Liver (tissue), 9 donors: Measurements from ENCODE around the gene ZNF32. TPM values are rescaled to one million over a fixed set of nuclear protein-coding genes. Genes with fewer than 3 reads are reported as not detected.

Experiments used
- DNase-seq: peaks from one replicate; pipeline ENCODE4 v3.0.0-alpha.2; 2017; ENCODE audit warnings: low spot score
- H3K27ac ChIP-seq, 2 donors: one replicate each; pipeline ENCODE4 v1.7.0; 2013; ENCODE audit warnings: inconsistent platforms in 2 of 2, low read length in 2 of 2, control low read depth in 1 of 2, low read depth in 1 of 2, mild to moderate bottlenecking in 1 of 2
- H3K27me3 ChIP-seq, 4 donors: one replicate each; pipeline versions ENCODE4 v1.6.1 to v1.7.0; 2013; ENCODE audit warnings: low read length in 3 of 4, inconsistent platforms in 1 of 4, mild to moderate bottlenecking in 1 of 4, moderate library complexity in 1 of 4; ENCODE audit not compliant: control insufficient read depth in 4 of 4, insufficient read depth in 4 of 4
- H3K36me3 ChIP-seq, 4 donors: one replicate each; pipeline versions ENCODE4 v1.6.1 to v1.7.0; 2013; ENCODE audit warnings: low read length in 3 of 4, mild to moderate bottlenecking in 3 of 4, low read depth in 1 of 4, moderate library complexity in 1 of 4; ENCODE audit not compliant: control insufficient read depth in 4 of 4, insufficient read depth in 3 of 4
- H3K4me1 ChIP-seq, 4 donors: one replicate each; pipeline versions ENCODE4 v1.6.1 to v1.7.0; 2013; ENCODE audit warnings: low read length in 3 of 4, mild to moderate bottlenecking in 3 of 4, moderate library complexity in 1 of 4; ENCODE audit not compliant: control insufficient read depth in 4 of 4, insufficient read depth in 4 of 4
- H3K4me3 ChIP-seq, 3 donors: one replicate each; pipeline versions ENCODE4 v1.6.1 to v1.7.0; 2013; ENCODE audit warnings: low read length in 3 of 3, control low read depth in 1 of 3, low read depth in 1 of 3, mild to moderate bottlenecking in 1 of 3
- H3K9ac ChIP-seq, 2 donors: one replicate each; pipeline ENCODE4 v1.7.0; 2013; ENCODE audit warnings: low read length in 2 of 2, mild to moderate bottlenecking in 2 of 2, moderate library complexity in 2 of 2, control low read depth in 1 of 2, low read depth in 1 of 2
- H3K9me3 ChIP-seq, 4 donors: one replicate each; pipeline versions ENCODE4 v1.6.1 to v1.7.0; 2013; ENCODE audit warnings: low read length in 3 of 4; ENCODE audit not compliant: control insufficient read depth in 4 of 4
- ATF3 ChIP-seq: IDR thresholded peaks from 2 replicates; pipeline ENCODE4 v1.6.1; 2016; ENCODE audit warnings: antibody characterized with exemption
- CTCF ChIP-seq: fragments of 150-350 bp; IDR thresholded peaks from 2 replicates; pipeline ENCODE4 v1.5.1; 2017; ENCODE audit warnings: improper control_type of control experiment, low read depth, low read length; ENCODE audit not compliant: missing input control
- EGR1 ChIP-seq, 2 donors: IDR thresholded peaks; 2 replicates each; pipeline ENCODE4 v1.6.1; 2016 to 2018; ENCODE audit warnings: antibody characterized with exemption in 2 of 2, low read depth in 2 of 2
- FOXA1 ChIP-seq: IDR thresholded peaks from 2 replicates; pipeline ENCODE4 v1.6.1; 2016; ENCODE audit warnings: antibody characterized with exemption
- FOXA2 ChIP-seq: IDR thresholded peaks from 2 replicates; pipeline ENCODE4 v1.6.1; 2016; ENCODE audit warnings: antibody characterized with exemption
- GABPA ChIP-seq, 2 donors: IDR thresholded peaks in 1 of 2; conservative IDR thresholded peaks in 1 of 2; 2 replicates each; pipeline ENCODE4 v1.6.1; 2016; ENCODE audit warnings: antibody characterized with exemption in 2 of 2, mild to moderate bottlenecking in 1 of 2, moderate library complexity in 1 of 2
- HNF4A ChIP-seq, 2 donors: conservative IDR thresholded peaks; 2 replicates each; pipeline ENCODE4 v1.6.1; 2016; ENCODE audit warnings: antibody characterized with exemption in 2 of 2, mild to moderate bottlenecking in 2 of 2
- HNF4G ChIP-seq: IDR thresholded peaks from 2 replicates; pipeline ENCODE4 v1.6.1; 2016; ENCODE audit warnings: antibody characterized with exemption
- JUND ChIP-seq, 2 donors: IDR thresholded peaks; 2 replicates each; pipeline ENCODE4 v1.6.1; 2016; ENCODE audit warnings: antibody characterized with exemption in 2 of 2
- MAX ChIP-seq: IDR thresholded peaks from 2 replicates; pipeline ENCODE4 v1.6.1; 2016; ENCODE audit warnings: antibody characterized with exemption
- NR2F2 ChIP-seq: IDR thresholded peaks from 2 replicates; pipeline ENCODE4 v1.6.1; 2016; ENCODE audit warnings: antibody characterized with exemption
- RAD21 ChIP-seq, 2 donors: IDR thresholded peaks; 2 replicates each; pipeline ENCODE4 v1.6.1; 2016; ENCODE audit warnings: antibody characterized with exemption in 2 of 2, mild to moderate bottlenecking in 2 of 2
- REST ChIP-seq: IDR thresholded peaks from 2 replicates; pipeline ENCODE4 v1.6.1; 2016; ENCODE audit warnings: antibody characterized with exemption, mild to moderate bottlenecking
- RXRA ChIP-seq, 2 donors: IDR thresholded peaks; 2 replicates each; pipeline ENCODE4 v1.6.1; 2017 to 2018; ENCODE audit warnings: antibody characterized with exemption in 2 of 2, mild to moderate bottlenecking in 1 of 2
- SP1 ChIP-seq: IDR thresholded peaks from 2 replicates; pipeline ENCODE4 v1.6.1; 2018; ENCODE audit warnings: antibody characterized with exemption, mild to moderate bottlenecking
- TAF1 ChIP-seq: conservative IDR thresholded peaks from 2 replicates; pipeline ENCODE4 v1.6.1; 2016; ENCODE audit warnings: antibody characterized with exemption, mild to moderate bottlenecking
- YY1 ChIP-seq: IDR thresholded peaks from 2 replicates; pipeline ENCODE4 v1.6.1; 2016; ENCODE audit warnings: antibody characterized with exemption, mild to moderate bottlenecking
- WGBS: extraction: QIAGEN DNeasy Blood & Tissue Kit; methylation state at CpG from one replicate; pipeline ENCODE4 v1.1.7; 2013; 5-methylcytosine and 5-hydroxymethylcytosine counted together
- polyA plus RNA-seq, 2 donors: library from polyadenylated mRNA; stranded (reverse) in 1 of 2; unstranded in 1 of 2; fragments of 200-250 nt in 1 of 2; fragments of >200 nt in 1 of 2; fragmentation: Nextera tagmentation in 1 of 2; extraction: Ambion mirVana in 1 of 2; gene quantifications; one replicate each; pipeline versions ENCODE4 v1.2.1 to v1.2.3, GENCODE V29; 2013 to 2015
- total RNA-seq, 2 donors: library from RNA; depleted of rRNA; stranded (reverse); fragments of >200 nt; gene quantifications; one replicate each; pipeline ENCODE4 v1.2.3, GENCODE V29; 2014
- TF ChIP-seq, protein P1 (sequence below): IDR thresholded peaks from 2 replicates; pipeline ENCODE4 v1.6.1; 2016; ENCODE audit warnings: antibody characterized with exemption
- donor health status: healthy.
- donor health status: healthy.
- donor health status: healthy.
- donor health status: healthy.
- donor health status: healthy.

ZNF32 gene
- total and polyA plus RNA-seq, 4 donors, result 6.5 to 19.9 (median 12.5) TPM

DNA sequence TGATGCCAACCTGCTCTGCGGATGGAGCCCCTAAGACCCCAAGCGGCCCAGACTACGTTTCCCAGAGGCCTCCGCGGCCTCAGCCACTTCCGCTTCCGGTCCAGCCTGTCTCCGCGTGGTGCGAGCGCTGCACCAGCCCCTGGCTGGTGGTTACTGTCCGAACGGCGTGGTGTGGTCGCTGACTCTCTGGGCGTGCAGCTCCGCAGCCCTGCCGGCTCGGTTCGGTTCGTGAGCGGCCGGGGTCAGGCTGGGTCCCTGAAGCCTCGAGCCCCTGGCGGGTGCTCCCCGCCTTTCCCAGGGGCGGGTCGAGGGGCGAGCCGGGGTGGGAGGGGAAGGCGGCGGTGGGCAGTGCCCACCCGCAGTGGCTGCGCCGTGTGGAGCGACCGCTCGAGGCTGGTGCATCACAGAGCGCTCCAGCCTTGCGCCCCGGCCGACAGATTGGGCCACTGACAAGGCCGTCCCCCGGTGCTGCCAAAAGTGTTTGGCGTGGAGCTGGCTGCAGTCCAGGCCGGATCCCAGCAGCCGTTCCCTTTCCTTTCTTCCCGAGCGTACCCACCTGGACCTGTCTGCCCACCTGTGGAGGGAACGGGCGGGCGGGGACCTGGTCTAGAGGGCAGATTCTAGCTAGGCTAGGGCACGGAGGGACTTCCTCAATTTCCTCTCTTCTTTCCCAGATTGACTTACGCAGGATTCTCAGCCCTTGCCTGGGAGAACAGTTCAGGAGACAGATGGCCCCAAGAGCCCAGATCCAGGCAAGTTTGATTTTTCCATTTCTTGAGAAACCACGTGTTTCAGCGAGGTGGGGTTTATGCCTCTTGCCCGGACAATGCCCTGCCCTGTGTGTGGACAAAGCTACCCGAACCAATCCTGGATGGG lies 42.1 kb downstream of the ZNF32 start, which contains the start of gene ZNF485:
Gene ZNF485 (plus strand): TSS at position 116 of the 876 bp plus-strand sequence. CDS start 613 bp downstream, at position 729.
- TF ChIP-seq RXRA (IDR thresholded peaks at IDR 0.05) (no peak), REST (peak; percentile 24), GABPA (IDR thresholded peaks at IDR 0.05 in 1 of 2, conservative IDR thresholded peaks at IDR 0.05 in 1 of 2) (peak; percentile 93 to 97), EGR1 (IDR thresholded peaks at IDR 0.05; ENCODE audit: low read depth in 2 of 2) (no peak), MAX (peak; percentile 45)
- H3K4me3 ChIP-seq, result peak within 1 kb of the TSS; percentile 63 to 89 (median 89)
- H3K4me1 ChIP-seq, result peaks cover 0 to 6% (median 1%) of the 10 kb centered on the region in 4 donors
- H3K9me3 ChIP-seq, result no peaks in the 10 kb centered on the region
- peak within 1 kb of the TSS in 1 of 2 donors; percentile 45 for H3K9ac ChIP-seq
- WGBS, result 3% methylated on average over 58 of the region's 58 CpGs
- H3K27ac ChIP-seq, result peak within 1 kb of the TSS in 1 of 2 donors; percentile 63
- no peaks in the 10 kb centered on the region for H3K27me3 ChIP-seq
- DNase-seq, result peak; percentile 67
- H3K36me3 ChIP-seq, result peaks cover 0 to 15% (median 4%) of the 10 kb centered on the region in 4 donors

DNA sequence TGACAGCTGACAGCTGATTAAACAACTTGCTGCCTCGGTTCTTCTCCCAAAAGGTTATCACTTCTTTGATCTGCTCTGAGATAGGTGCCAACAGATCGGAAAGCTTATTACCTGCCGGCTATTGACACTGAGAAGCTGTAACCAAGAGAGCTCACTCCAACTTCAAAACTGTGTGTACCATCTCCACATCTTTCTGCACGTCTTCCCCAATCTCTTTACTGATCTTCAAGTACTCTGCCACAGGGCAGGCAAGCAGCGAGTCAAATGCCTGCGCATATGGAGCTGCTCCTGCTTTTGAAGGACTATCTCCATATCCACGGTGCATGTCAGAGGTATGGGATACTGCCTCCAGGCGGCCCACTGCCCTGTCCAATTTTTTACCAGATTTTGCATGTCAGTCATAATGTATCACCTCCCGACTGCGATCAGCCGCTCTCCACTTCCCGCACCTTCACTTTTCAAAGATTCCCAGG lies 42.8 kb downstream of the ZNF32 start:
- H3K36me3 ChIP-seq, result peaks cover 0 to 15% (median 4%) of the 10 kb centered on the region in 4 donors
- H3K9ac ChIP-seq, result no peak overlapping the region
- WGBS, result 54% methylated on average over 12 of the region's 12 CpGs
- H3K27me3 ChIP-seq, result no peaks in the 10 kb centered on the region
- peak overlapping the region; percentile 63 to 89 (median 89) for H3K4me3 ChIP-seq
- peaks cover 0 to 6% (median 1%) of the 10 kb centered on the region in 4 donors for H3K4me1 ChIP-seq
- DNase-seq, result no peak
- TF ChIP-seq JUND (IDR thresholded peaks at IDR 0.05) (no peak), FOXA1 (no peak), CTCF (no peak), REST (no peak), NR2F2 (no peak), ATF3 (no peak), GABPA (IDR thresholded peaks at IDR 0.05 in 1 of 2, conservative IDR thresholded peaks at IDR 0.05 in 1 of 2) (no peak), SP1 (no peak), RAD21 (IDR thresholded peaks at IDR 0.05) (no peak), EGR1 (IDR thresholded peaks at IDR 0.05; ENCODE audit: low read depth in 2 of 2) (no peak), RXRA (IDR thresholded peaks at IDR 0.05) (no peak), FOXA2 (no peak), YY1 (no peak), MAX (no peak), TAF1 (no peak), HNF4A (conservative IDR thresholded peaks at IDR 0.05) (no peak), HNF4G (no peak)
- TF ChIP-seq, protein P1, sequence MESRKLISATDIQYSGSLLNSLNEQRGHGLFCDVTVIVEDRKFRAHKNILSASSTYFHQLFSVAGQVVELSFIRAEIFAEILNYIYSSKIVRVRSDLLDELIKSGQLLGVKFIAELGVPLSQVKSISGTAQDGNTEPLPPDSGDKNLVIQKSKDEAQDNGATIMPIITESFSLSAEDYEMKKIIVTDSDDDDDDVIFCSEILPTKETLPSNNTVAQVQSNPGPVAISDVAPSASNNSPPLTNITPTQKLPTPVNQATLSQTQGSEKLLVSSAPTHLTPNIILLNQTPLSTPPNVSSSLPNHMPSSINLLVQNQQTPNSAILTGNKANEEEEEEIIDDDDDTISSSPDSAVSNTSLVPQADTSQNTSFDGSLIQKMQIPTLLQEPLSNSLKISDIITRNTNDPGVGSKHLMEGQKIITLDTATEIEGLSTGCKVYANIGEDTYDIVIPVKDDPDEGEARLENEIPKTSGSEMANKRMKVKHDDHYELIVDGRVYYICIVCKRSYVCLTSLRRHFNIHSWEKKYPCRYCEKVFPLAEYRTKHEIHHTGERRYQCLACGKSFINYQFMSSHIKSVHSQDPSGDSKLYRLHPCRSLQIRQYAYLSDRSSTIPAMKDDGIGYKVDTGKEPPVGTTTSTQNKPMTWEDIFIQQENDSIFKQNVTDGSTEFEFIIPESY, result no peak
- no peaks in the 10 kb centered on the region for H3K9me3 ChIP-seq
- no peak overlapping the region for H3K27ac ChIP-seq
